WTC11 (cell line): ENCODE measurements around the gene TXN.

ENCODE experiments used
- NFATC4 ChIP-seq: fragments of 250-450 bp; sonication (Bioruptor Pico); IDR thresholded peaks from 2 replicates; pipeline ENCODE4 v1.9.0; 2021; ENCODE audit warnings: mild to moderate bottlenecking
- SMAD3 ChIP-seq: sonication (generic); formaldehyde crosslinking; IDR thresholded peaks from 2 replicates; pipeline ENCODE4 v1.8.0; 2022; ENCODE audit warnings: missing genetic modification reagents, mild to moderate bottlenecking, borderline replicate concordance
- TF ChIP-seq, protein P1 (sequence below): sonication (generic); formaldehyde crosslinking; IDR thresholded peaks from 2 replicates; pipeline ENCODE4 v1.8.0; 2022; ENCODE audit warnings: mild to moderate bottlenecking, missing genetic modification reagents
- TF ChIP-seq, protein P2 (sequence below): sonication (generic); formaldehyde crosslinking; IDR thresholded peaks from 2 replicates; pipeline ENCODE4 v1.8.1; 2022; ENCODE audit warnings: mild to moderate bottlenecking, missing genetic modification reagents, moderate library complexity, borderline replicate concordance
- TF ChIP-seq, protein P3 (sequence below): fragments of 200-600 bp; IDR thresholded peaks from 2 replicates; pipeline ENCODE4 v1.8.0; 2022; ENCODE audit warnings: antibody characterized with exemption
- TF ChIP-seq, protein P4 (sequence below): sonication (generic); formaldehyde crosslinking; IDR thresholded peaks from 2 replicates; pipeline ENCODE4 v1.8.0; 2023; ENCODE audit warnings: missing genetic modification reagents
- TF ChIP-seq, protein P5 (sequence below): sonication (generic); formaldehyde crosslinking; IDR thresholded peaks from 2 replicates; pipeline ENCODE4 v1.8.1; 2022; ENCODE audit warnings: low read depth, missing genetic modification reagents, borderline replicate concordance
- TF ChIP-seq, protein P6 (sequence below): sonication (generic); formaldehyde crosslinking; conservative IDR thresholded peaks from 2 replicates; pipeline ENCODE4 v1.8.1; 2022; ENCODE audit warnings: mild to moderate bottlenecking, missing genetic modification reagents

DNA sequence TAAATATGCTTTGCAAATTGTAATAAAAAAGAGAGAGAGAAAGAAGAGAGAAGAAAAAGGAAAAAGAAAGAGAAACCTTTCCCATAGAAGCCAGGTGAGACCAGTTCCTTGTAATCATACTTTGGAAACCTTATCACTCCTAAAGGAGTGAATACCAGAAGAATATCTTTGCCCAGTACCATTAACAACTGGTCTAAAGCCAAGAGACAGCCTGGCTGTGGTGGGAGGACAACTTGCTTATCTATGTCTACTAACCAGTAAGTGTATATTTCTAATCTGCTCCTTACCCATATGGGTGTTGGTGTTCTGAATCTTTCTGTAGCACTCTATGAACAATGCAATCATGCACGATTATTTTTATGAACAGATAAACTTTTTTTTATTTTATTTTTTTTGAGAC lies 10.5 kb upstream of the TXN start:
- TF ChIP-seq, protein P1, sequence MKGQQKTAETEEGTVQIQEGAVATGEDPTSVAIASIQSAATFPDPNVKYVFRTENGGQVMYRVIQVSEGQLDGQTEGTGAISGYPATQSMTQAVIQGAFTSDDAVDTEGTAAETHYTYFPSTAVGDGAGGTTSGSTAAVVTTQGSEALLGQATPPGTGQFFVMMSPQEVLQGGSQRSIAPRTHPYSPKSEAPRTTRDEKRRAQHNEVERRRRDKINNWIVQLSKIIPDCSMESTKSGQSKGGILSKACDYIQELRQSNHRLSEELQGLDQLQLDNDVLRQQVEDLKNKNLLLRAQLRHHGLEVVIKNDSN (CRISPR knock-in tag): no peak
- TF ChIP-seq, protein P2, sequence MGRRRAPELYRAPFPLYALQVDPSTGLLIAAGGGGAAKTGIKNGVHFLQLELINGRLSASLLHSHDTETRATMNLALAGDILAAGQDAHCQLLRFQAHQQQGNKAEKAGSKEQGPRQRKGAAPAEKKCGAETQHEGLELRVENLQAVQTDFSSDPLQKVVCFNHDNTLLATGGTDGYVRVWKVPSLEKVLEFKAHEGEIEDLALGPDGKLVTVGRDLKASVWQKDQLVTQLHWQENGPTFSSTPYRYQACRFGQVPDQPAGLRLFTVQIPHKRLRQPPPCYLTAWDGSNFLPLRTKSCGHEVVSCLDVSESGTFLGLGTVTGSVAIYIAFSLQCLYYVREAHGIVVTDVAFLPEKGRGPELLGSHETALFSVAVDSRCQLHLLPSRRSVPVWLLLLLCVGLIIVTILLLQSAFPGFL (CRISPR knock-in tag): no peak
- TF ChIP-seq, protein P3, sequence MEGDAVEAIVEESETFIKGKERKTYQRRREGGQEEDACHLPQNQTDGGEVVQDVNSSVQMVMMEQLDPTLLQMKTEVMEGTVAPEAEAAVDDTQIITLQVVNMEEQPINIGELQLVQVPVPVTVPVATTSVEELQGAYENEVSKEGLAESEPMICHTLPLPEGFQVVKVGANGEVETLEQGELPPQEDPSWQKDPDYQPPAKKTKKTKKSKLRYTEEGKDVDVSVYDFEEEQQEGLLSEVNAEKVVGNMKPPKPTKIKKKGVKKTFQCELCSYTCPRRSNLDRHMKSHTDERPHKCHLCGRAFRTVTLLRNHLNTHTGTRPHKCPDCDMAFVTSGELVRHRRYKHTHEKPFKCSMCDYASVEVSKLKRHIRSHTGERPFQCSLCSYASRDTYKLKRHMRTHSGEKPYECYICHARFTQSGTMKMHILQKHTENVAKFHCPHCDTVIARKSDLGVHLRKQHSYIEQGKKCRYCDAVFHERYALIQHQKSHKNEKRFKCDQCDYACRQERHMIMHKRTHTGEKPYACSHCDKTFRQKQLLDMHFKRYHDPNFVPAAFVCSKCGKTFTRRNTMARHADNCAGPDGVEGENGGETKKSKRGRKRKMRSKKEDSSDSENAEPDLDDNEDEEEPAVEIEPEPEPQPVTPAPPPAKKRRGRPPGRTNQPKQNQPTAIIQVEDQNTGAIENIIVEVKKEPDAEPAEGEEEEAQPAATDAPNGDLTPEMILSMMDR: no peak
- TF ChIP-seq SMAD3 (CRISPR knock-in tag) (no peak), NFATC4 (CRISPR knock-in tag) (no peak)
- TF ChIP-seq, protein P4, sequence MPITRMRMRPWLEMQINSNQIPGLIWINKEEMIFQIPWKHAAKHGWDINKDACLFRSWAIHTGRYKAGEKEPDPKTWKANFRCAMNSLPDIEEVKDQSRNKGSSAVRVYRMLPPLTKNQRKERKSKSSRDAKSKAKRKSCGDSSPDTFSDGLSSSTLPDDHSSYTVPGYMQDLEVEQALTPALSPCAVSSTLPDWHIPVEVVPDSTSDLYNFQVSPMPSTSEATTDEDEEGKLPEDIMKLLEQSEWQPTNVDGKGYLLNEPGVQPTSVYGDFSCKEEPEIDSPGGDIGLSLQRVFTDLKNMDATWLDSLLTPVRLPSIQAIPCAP (CRISPR knock-in tag): no peak
- TF ChIP-seq, protein P5, sequence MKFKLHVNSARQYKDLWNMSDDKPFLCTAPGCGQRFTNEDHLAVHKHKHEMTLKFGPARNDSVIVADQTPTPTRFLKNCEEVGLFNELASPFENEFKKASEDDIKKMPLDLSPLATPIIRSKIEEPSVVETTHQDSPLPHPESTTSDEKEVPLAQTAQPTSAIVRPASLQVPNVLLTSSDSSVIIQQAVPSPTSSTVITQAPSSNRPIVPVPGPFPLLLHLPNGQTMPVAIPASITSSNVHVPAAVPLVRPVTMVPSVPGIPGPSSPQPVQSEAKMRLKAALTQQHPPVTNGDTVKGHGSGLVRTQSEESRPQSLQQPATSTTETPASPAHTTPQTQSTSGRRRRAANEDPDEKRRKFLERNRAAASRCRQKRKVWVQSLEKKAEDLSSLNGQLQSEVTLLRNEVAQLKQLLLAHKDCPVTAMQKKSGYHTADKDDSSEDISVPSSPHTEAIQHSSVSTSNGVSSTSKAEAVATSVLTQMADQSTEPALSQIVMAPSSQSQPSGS: no peak
- TF ChIP-seq, protein P6, sequence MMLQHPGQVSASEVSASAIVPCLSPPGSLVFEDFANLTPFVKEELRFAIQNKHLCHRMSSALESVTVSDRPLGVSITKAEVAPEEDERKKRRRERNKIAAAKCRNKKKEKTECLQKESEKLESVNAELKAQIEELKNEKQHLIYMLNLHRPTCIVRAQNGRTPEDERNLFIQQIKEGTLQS (CRISPR knock-in tag): no peak
